GM12873 (cell line): ENCODE measurements around the gene TNNT1.

Experiments used
- TF ChIP-seq, protein P1 (sequence below): IDR thresholded peaks from 2 replicates; pipeline ENCODE4 v1.5.1; 2012; ENCODE audit warnings: low read depth, mild to moderate bottlenecking, moderate library complexity, low read length, control low read depth; ENCODE audit not compliant: insufficient read depth; ENCODE audit errors: missing control alignments

Gene TNNT1

DNA sequence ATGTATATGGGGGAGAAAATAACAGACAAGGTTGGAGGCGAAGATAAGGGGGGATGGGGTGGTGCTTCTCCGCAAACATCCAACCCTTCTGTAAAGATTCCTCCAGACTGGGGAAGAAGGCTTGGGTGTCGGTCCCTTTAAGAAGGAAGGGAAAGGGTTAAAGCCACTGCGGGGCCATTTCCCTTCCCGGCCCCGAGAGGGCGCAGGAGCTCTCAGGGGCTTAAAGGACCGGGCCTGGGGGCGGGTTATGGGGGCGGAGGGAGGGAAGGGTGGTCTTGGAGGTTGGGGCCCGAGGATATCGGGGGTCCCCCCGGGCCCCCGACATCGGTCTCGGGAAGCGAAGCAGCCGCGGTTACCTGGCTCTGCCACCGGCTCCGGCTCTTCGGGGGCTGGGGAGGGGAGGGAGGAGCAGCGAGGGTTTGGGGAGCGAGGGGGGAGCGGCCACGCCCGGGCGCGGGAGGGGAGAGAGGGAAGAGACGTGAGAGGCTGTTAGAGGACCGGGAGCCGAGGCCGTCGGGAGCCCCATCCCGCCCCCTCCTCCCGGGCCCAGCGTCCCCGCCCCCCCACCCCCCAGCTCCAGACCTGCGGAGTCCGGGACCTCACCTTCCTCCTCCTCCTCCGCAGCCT, 2.8 kb downstream of the TNNT1 start:
- TF ChIP-seq, protein P1, sequence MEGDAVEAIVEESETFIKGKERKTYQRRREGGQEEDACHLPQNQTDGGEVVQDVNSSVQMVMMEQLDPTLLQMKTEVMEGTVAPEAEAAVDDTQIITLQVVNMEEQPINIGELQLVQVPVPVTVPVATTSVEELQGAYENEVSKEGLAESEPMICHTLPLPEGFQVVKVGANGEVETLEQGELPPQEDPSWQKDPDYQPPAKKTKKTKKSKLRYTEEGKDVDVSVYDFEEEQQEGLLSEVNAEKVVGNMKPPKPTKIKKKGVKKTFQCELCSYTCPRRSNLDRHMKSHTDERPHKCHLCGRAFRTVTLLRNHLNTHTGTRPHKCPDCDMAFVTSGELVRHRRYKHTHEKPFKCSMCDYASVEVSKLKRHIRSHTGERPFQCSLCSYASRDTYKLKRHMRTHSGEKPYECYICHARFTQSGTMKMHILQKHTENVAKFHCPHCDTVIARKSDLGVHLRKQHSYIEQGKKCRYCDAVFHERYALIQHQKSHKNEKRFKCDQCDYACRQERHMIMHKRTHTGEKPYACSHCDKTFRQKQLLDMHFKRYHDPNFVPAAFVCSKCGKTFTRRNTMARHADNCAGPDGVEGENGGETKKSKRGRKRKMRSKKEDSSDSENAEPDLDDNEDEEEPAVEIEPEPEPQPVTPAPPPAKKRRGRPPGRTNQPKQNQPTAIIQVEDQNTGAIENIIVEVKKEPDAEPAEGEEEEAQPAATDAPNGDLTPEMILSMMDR = peak; percentile 63

DNA sequence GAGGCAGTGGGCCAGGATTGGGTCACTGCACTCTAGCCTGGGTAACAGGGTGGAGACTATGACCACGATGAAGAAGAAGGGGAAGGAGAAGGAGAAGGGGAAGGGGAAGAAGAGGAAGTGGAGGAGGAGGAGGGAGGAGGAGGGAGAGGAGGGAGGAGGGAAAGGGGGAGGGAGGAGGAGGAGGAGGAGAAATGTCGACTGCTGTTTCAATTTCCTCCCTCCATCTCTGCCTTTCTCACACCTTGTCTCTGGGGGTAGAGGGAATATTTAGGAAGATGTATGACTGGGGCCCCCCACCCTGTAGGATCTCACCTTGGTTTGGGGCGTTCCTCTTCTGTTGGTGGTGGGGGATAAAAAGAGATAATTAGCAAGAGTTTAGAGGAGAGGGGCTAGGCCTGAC, 3.8 kb downstream of the TNNT1 start:
- TF ChIP-seq, protein P1 = no peak

DNA sequence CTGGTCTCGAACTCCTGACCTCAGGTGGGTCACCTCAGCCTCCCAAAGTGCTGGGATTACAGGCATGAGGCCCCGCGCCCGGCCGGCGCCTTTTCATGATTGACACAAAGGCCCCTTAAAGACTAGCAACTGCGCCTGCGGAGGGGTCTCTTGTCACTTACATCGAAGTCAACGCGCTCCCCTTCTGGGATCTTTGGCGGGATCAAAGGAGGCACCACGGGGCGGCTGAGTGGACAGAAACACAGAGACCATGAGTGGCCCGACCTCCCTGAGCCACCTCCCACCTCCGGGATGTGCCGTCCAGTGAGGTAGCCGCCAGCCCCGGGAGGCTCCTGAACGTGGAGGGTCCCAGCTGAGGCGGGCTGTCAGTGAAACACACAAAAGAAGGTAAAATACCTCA, 7.3 kb downstream of the TNNT1 start:
- TF ChIP-seq, protein P1 = no peak

DNA sequence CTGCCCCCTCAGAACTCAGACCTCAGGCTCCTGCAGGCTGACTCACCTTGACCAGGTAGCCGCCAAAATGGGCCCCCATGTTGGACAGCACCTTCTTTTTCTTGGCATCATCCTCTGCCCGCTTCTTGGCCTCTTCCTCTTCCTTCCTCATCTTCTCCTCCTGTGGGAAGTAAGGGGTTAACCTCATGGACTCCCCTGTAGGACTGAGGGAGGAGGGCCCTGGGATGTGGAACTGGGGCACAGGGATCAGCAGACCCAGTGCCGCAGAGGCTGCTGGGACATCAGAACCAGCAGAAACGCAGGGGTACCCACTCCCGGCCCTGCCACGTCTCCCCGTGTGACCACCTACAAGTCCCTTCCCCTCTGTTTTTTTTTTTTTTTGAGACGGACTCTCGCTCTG, 11.1 kb downstream of the TNNT1 start:
- TF ChIP-seq, protein P1 = no peak

DNA sequence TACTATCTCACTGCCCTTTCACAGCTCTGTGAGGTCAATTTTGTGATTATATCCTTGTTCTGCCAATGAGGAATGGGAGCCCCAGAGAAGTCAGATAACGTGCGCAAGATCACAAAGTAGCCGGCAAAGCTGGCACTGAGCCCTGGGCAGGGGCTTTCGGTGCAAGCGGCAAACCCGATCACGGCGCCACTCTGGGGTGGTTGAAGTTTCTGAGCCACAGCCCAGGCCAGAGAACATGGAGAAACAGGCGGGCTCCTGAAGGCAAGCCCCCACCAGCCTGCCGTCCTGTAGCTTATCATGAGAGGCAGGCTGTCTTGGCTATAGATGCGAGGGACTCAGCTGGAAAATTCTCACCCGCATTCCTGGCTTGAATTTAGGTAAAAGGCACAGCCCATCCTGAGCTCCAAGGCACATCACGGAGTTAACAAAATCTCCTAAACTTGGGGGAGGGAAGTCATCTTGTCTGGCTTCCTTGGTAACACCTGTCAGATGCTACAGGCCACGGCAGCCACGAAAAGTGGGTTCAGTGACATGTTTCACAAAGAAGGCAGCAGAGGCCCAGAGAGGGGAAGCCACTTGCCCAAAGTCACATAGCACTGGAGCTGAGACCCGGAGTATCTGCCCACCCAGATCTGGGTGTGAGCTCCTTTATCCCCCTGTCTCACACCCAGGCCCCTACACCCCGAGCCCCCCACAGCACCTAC, 12.5 kb downstream of the TNNT1 start:
- TF ChIP-seq, protein P1 = no peak

DNA sequence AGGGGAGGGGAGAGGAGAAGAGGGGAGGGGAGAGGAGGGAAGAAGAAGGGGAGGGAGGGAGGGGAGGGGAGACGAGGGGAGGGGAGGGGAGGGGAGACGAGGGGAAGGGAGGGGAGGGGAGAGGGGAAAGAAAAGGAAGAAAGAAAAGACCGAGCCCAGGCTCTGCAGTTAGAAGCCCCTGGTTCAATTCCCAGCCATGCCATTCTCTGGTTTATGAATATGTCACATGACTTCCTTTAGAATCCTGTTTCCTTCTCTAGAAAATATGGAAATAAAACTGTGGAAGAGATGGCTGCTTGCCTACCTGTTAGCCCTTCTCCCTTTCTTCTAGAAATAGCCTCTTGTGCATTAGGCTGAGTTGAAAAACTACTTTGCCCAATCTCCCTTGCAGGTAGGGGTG, 14.3 kb downstream of the TNNT1 start:
- TF ChIP-seq, protein P1 = no peak

DNA sequence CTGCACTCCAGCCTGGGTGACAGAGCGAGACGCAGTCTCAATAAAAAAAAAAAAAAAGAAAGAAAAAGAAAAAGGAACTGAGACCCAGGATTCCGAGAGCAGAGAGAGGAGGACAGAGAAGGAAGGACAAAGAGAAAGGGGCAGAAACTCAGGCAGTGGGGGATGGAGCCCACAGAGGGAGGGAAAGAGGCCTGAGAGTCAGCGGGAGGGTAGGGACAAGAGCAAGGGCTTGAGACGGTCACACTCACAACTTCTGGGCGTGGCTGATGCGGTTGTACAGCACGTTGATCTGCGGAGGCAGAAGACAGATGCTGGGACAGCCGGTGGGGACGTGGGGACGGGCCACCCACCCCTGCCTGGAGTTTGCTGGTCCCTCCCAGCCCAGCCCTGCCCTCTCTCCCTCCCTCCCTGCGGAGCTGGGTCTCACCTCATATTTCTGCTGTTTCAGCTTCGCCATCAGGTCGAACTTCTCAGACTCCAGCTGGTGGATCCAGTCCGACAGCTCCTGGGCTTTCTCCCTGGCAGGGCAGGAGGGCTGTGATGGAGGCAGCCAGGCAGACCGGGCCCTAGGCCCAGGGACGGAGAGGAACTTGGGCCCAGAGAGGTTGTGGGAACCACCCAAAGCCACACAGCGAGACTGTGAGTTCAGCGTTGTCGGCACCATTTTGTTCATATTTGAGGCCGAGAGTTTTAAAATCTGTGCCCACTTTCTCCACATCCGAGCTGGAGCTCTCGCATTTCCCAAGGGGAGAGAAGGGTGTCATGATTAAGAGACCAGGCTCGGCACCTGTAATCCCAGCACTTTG, 15.2 kb downstream of the TNNT1 start:
- TF ChIP-seq, protein P1 = no peak
